H1 (cell line): Measurements from ENCODE around the gene C11orf98. TPM values are rescaled to one million over a fixed set of nuclear protein-coding genes. Genes with fewer than 3 reads are reported as not detected.

ENCODE experiments used
- CTCF ChIA-PET: fragments of 300-600 bp; sonication (Branson Sonifier 250); formaldehyde crosslinking; loops from one replicate; lab custom pipeline; 2021; ENCODE audit not compliant: partially characterized antibody; lab: Charles Lee
- POLR2A ChIA-PET: fragments of 300-600 bp; sonication (Branson Sonifier 250); formaldehyde crosslinking; loops from one replicate; lab custom pipeline; 2021; ENCODE audit warnings: inconsistent platforms; ENCODE audit not compliant: partially characterized antibody; lab: Charles Lee
- DNase-seq, 2 experiments: peaks; one replicate each; pipeline versions ENCODE4 v3.0.0 to v3.0.0-alpha.2; 2010 to 2022; ENCODE audit warnings: low spot score in 2 of 2, low read depth in 1 of 2, mixed read lengths in 1 of 2
- FAIRE-seq: peaks from 2 replicates; lab custom pipeline; 2011; peaks lifted over from hg19 to GRCh38; lab: Jason Lieb, UNC
- H2AFZ ChIP-seq: 2 replicates; pipeline ENCODE4 v1.8.1; 2012; ENCODE audit warnings: low read length, inconsistent platforms
- H2AK5ac ChIP-seq: 2 replicates; pipeline ENCODE4 v1.6.1; 2013; ENCODE audit warnings: low read depth, low read length
- H2BK120ac ChIP-seq: replicated peaks from 2 replicates; pipeline ENCODE3; 2013; ENCODE audit warnings: low read depth, low read length, inconsistent platforms
- H2BK12ac ChIP-seq: 2 replicates; pipeline ENCODE4 v1.6.1; 2013; ENCODE audit warnings: low read depth, low read length
- H2BK15ac ChIP-seq: 2 replicates; pipeline ENCODE4 v1.6.1; 2013; ENCODE audit warnings: low read length
- H2BK20ac ChIP-seq: 2 replicates; pipeline ENCODE4 v1.6.1; 2013; ENCODE audit warnings: low read length
- H2BK5ac ChIP-seq: 2 replicates; pipeline ENCODE4 v1.6.1; 2013; ENCODE audit warnings: low read depth, low read length
- H3K14ac ChIP-seq: 2 replicates; pipeline ENCODE4 v1.6.1; 2013; ENCODE audit warnings: inconsistent platforms; ENCODE audit not compliant: insufficient read length
- H3K18ac ChIP-seq: 2 replicates; pipeline ENCODE4 v1.6.1; 2013; ENCODE audit warnings: low read length; ENCODE audit errors: extremely low read depth
- H3K23ac ChIP-seq: 2 replicates; pipeline ENCODE4 v1.6.1; 2013; ENCODE audit warnings: inconsistent platforms; ENCODE audit not compliant: insufficient read length
- H3K23me2 ChIP-seq: 2 replicates; pipeline ENCODE4 v1.6.1; 2013; ENCODE audit warnings: low read depth, low read length
- H3K27ac ChIP-seq: 2 replicates; pipeline ENCODE4 v1.6.1; 2011; ENCODE audit warnings: low read depth, low read length, inconsistent platforms
- H3K27me3 ChIP-seq, 4 experiments: replicated peaks in 1 of 4; 1 replicate in 1 of 4; 2 replicates in 3 of 4; pipeline versions ENCODE4 v1.6.1 to v1.8.1; 2011 to 2013; ENCODE audit warnings: low read length in 3 of 4, mild to moderate bottlenecking in 3 of 4, inconsistent platforms in 2 of 4, mixed read lengths in 2 of 4, moderate library complexity in 1 of 4; ENCODE audit not compliant: control insufficient read depth in 3 of 4, insufficient read depth in 3 of 4; ENCODE audit errors: extremely low read depth in 1 of 4
- H3K36me3 ChIP-seq, 4 experiments: 2 replicates each; pipeline versions ENCODE4 v1.6.1 to v1.8.1; 2011 to 2013; ENCODE audit warnings: mild to moderate bottlenecking in 4 of 4, low read length in 3 of 4, moderate library complexity in 2 of 4, control low read depth in 1 of 4, inconsistent platforms in 1 of 4; ENCODE audit not compliant: insufficient read depth in 4 of 4, control insufficient read depth in 2 of 4
- H3K4ac ChIP-seq: replicated peaks from 2 replicates; pipeline ENCODE3; 2013; ENCODE audit warnings: low read length, low read depth, mixed read lengths, inconsistent platforms; ENCODE audit not compliant: insufficient read length
- H3K4me1 ChIP-seq, 4 experiments: replicated peaks in 1 of 4; 1 replicate in 1 of 4; 2 replicates in 3 of 4; pipeline versions ENCODE4 v1.6.1 to v1.8.1; 2011 to 2013; ENCODE audit warnings: low read length in 3 of 4, inconsistent platforms in 2 of 4, mixed read lengths in 1 of 4; ENCODE audit not compliant: insufficient read depth in 4 of 4, control insufficient read depth in 3 of 4
- H3K4me2 ChIP-seq, 2 experiments: 2 replicates each; pipeline versions ENCODE4 v1.6.1 to v1.8.1; 2011 to 2013; ENCODE audit warnings: low read depth in 2 of 2, low read length in 2 of 2, control low read depth in 1 of 2, inconsistent platforms in 1 of 2, mild to moderate bottlenecking in 1 of 2; ENCODE audit not compliant: insufficient read depth in 1 of 2
- H3K4me3 ChIP-seq, 4 experiments: fragments of 200-600, 300-600 bp in 1 of 4; sonication (generic), shearing (Covaris generic), sonication (Bioruptor Twin) in 1 of 4; 2 replicates each; pipeline versions ENCODE4 v1.5.1 to v1.8.1; 2011 to 2016; ENCODE audit warnings: low read length in 4 of 4, low read depth in 3 of 4, control low read depth in 2 of 4, inconsistent platforms in 2 of 4, mild to moderate bottlenecking in 2 of 4, mixed read lengths in 1 of 4, moderate library complexity in 1 of 4; ENCODE audit not compliant: insufficient read depth in 2 of 4; ENCODE audit errors: extremely low read depth in 1 of 4
- H3K56ac ChIP-seq: replicated peaks from 2 replicates; pipeline ENCODE3; 2013; ENCODE audit warnings: low read depth, mild to moderate bottlenecking, mixed read lengths, low read length, inconsistent platforms; ENCODE audit not compliant: insufficient read length
- H3K79me1 ChIP-seq: 2 replicates; pipeline ENCODE4 v1.6.1; 2013; ENCODE audit warnings: low read depth, low read length, control low read depth
- H3K79me2 ChIP-seq, 2 experiments: 2 replicates each; pipeline versions ENCODE4 v1.6.1 to v1.8.1; 2012 to 2013; ENCODE audit warnings: low read length in 2 of 2, mild to moderate bottlenecking in 2 of 2, inconsistent platforms in 1 of 2; ENCODE audit not compliant: insufficient read depth in 2 of 2, control insufficient read depth in 1 of 2
- H3K9ac ChIP-seq, 4 experiments: replicated peaks in 1 of 4; 1 replicate in 1 of 4; 2 replicates in 3 of 4; pipeline versions ENCODE4 v1.6.1 to v1.8.1; 2011 to 2013; ENCODE audit warnings: low read depth in 3 of 4, low read length in 3 of 4, control low read depth in 2 of 4, mild to moderate bottlenecking in 2 of 4, moderate library complexity in 2 of 4, inconsistent platforms in 1 of 4; ENCODE audit errors: extremely low read depth in 1 of 4
- H3K9me3 ChIP-seq, 2 experiments: 2 replicates each; pipeline versions ENCODE4 v1.6.1 to v1.8.1; 2012 to 2013; ENCODE audit warnings: mild to moderate bottlenecking in 2 of 2, moderate library complexity in 2 of 2, control low read depth in 1 of 2, inconsistent platforms in 1 of 2, low read depth in 1 of 2, low read length in 1 of 2, mixed read lengths in 1 of 2; ENCODE audit not compliant: insufficient read depth in 2 of 2
- H4K20me1 ChIP-seq, 2 experiments: replicated peaks in 1 of 2; 2 replicates each; pipeline versions ENCODE3 to v1.8.1; 2011 to 2013; ENCODE audit warnings: inconsistent platforms in 2 of 2, low read length in 2 of 2, mild to moderate bottlenecking in 1 of 2; ENCODE audit not compliant: insufficient read depth in 2 of 2, control insufficient read depth in 1 of 2
- H4K5ac ChIP-seq: 2 replicates; pipeline ENCODE4 v1.6.1; 2013; ENCODE audit warnings: low read length, low read depth, mixed read lengths, inconsistent platforms; ENCODE audit not compliant: insufficient read length
- H4K8ac ChIP-seq: 2 replicates; pipeline ENCODE4 v1.8.0; 2013; ENCODE audit warnings: mild to moderate bottlenecking, moderate library complexity, low read length, inconsistent platforms; ENCODE audit not compliant: insufficient read depth; ENCODE audit errors: extremely low read depth
- H4K91ac ChIP-seq: replicated peaks from 2 replicates; pipeline ENCODE3; 2013; ENCODE audit warnings: low read length, mixed read lengths, inconsistent platforms; ENCODE audit not compliant: insufficient read length
- BRCA1 ChIP-seq: IDR thresholded peaks from 2 replicates; pipeline ENCODE4 v1.6.1; 2012; ENCODE audit warnings: low read depth, low read length, improper control_type of control experiment
- CBX5 ChIP-seq: fragments of 300-800, 300-1000 bp; sonication (generic); IDR thresholded peaks from 2 replicates; pipeline ENCODE4 v1.7.1; 2016; ENCODE audit warnings: antibody characterized with exemption, low read length, low read depth
- MAFK ChIP-seq: IDR thresholded peaks from 2 replicates; pipeline ENCODE4 v1.6.1; 2012; ENCODE audit warnings: low read depth, mild to moderate bottlenecking, improper control_type of control experiment, low read length
- TAF1 ChIP-seq: IDR thresholded peaks from 2 replicates; pipeline ENCODE4 v1.6.1; 2011; ENCODE audit warnings: mild to moderate bottlenecking, low read depth, low read length
- TBP ChIP-seq: IDR thresholded peaks from 2 replicates; pipeline ENCODE4 v1.6.1; 2011; ENCODE audit warnings: low read depth, low read length, improper control_type of control experiment
- WGBS, 2 experiments: shearing (Covaris generic) in 1 of 2; methylation state at CpG; one replicate each; pipeline versions ENCODE4 v1.1.6 to v1.1.7; 2013 to 2015; ENCODE audit warnings: low lambda C conversion rate in 2 of 2, mixed read lengths in 2 of 2, inconsistent platforms in 1 of 2, low coverage in 1 of 2, missing lambda C conversion rate in 1 of 2; ENCODE audit not compliant: insufficient replicate concordance in 2 of 2, insufficient coverage in 1 of 2, insufficient read length in 1 of 2; ENCODE audit errors: extremely low coverage in 1 of 2, missing lambda C conversion rate in 1 of 2; 5-methylcytosine and 5-hydroxymethylcytosine counted together
- polyA plus RNA-seq, 7 experiments: library from polyadenylated mRNA; depleted of rRNA in 3 of 7; stranded (reverse) in 5 of 7; unstranded in 2 of 7; fragments of >200 nt in 5 of 7; fragments of 200-250 nt in 2 of 7; gene quantifications; 1 replicate in 5 of 7; 2 replicates in 1 of 7; 4 replicates in 1 of 7; pipeline versions ENCODE4 v1.2.1 to v1.2.3, GENCODE V29; 2011 to 2013; ENCODE audit warnings: missing spikeins in 2 of 7, mixed read lengths in 2 of 7
- total RNA-seq: library from RNA; stranded (reverse); fragmentation: NEBNext Ultra II Directional; extraction: Animal tissue kit (Norgen Biotek cat#: 25700); gene quantifications from 2 replicates; pipeline ENCODE4 v1.2.1, GENCODE V29; 2021

C11orf98 gene
- total and polyA plus RNA-seq, 2 of the 8 experiments (the other 6 are each of a cell fraction or from before 2014, with no cell fraction given), result 68.0 to 171 TPM

DNA sequence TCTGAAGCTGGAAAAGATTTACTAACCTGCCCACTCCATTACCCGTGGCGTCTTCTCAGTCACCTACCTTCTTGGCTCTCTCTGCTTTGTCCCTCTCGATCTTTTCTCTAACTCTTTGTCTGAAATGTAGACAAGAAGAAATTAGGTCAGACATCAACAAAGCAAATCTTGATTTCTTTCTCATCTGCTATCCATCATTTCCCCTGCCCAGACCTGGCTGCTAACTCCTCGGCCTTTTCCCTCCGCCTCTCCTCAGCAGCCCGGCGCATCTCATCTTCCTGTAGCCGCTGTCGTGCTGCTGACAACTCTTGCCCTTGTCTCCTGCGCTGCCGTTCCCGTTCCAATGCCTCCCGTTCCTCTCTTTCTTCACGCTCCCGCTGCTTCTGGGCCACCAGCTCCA is 12.7 kb upstream of the C11orf98 start:
- H3K9ac ChIP-seq, result no peak overlapping the region
- H3K9me3 ChIP-seq, result no peaks in the 10 kb centered on the region
- no peaks in the 10 kb centered on the region for H3K27me3 ChIP-seq
- no peak overlapping the region for H4K5ac ChIP-seq
- H2BK5ac ChIP-seq, result no peak overlapping the region
- no peak overlapping the region for H2BK15ac ChIP-seq
- peaks cover 8% of the 10 kb centered on the region for H3K79me1 ChIP-seq
- no peak overlapping the region for H2BK20ac ChIP-seq
- no peak overlapping the region for H3K4ac ChIP-seq
- no peak overlapping the region for H3K14ac ChIP-seq
- H3K27ac ChIP-seq, result no peak overlapping the region
- H2BK12ac ChIP-seq, result no peak overlapping the region
- peak overlapping the region; percentile 74 to 86 for H3K4me2 ChIP-seq
- no peak overlapping the region for H2AFZ ChIP-seq
- WGBS, 2 experiments, result 91% methylated on average over 15 of the region's 15 CpGs; no CpG with 5 or more reads in 1 of the 2 experiments
- no peak overlapping the region for H2AK5ac ChIP-seq
- no peak overlapping the region for H3K18ac ChIP-seq
- no peak overlapping the region for H3K23ac ChIP-seq
- H3K79me2 ChIP-seq, result peaks cover 0 to 23% of the 10 kb centered on the region in 2 experiments; a peak in 2 of 4 replicates
- peak overlapping the region; percentile 78 to 98 (median 88); a peak in 5 of 8 replicates for H3K4me3 ChIP-seq
- no peak overlapping the region for H4K91ac ChIP-seq
- no peak for FAIRE-seq
- no peak for TF ChIP-seq BRCA1
- no peak for TF ChIP-seq TAF1
- TF ChIP-seq MAFK, result no peak
- no peak for TF ChIP-seq TBP
- no peak for TF ChIP-seq CBX5
- TF ChIP-seq, all 59 proteins: peak for 0
- ChIA-PET POLR2A (interaction anchor here (1.2 to 61.4 kb wide), 6 partner anchors 14 to 110 kb away, joined by 3 to 2041 read pairs (median 4); partner anchors contain the start of genes BSCL2, C11orf98, CSKMT and GANAB), CTCF (interaction anchor here (0.8 to 3.2 kb wide), 5 partner anchors 10 to 66 kb away, joined by 3 to 16 read pairs (median 6); partner anchors contain the start of genes CSKMT and EML3)
- Histone ChIP-seq H4K20me1 (peaks cover 0 to 1% of the 10 kb centered on the region in 2 experiments), H3K23me2 (peaks cover 3% of the 10 kb centered on the region; the same call in 1 of the 2 replicates), H3K36me3 (peaks cover 5 to 29% (median 9%) of the 10 kb centered on the region in 4 experiments; a peak in 5 of 8 replicates), H3K56ac (no peak overlapping the region), H2BK120ac (no peak overlapping the region), H3K4me1 (peaks cover 3 to 8% (median 5%) of the 10 kb centered on the region in 4 experiments; a peak in 5 of 7 replicates), H4K8ac (no peak overlapping the region)
- DNase-seq, result no peak
